DOHH2 (cell line): Measurements from ENCODE around the gene C19orf81.

ENCODE experiments used
- CTCF ChIP-seq: fragments of 200-600 bp; sonication (generic); IDR thresholded peaks from one replicate; pipeline ENCODE4 v1.5.1; 2014; ENCODE audit warnings: antibody characterized with exemption, mild to moderate bottlenecking, low read depth, low read length; ENCODE audit not compliant: poor library complexity, severe bottlenecking
- EZH2phosphoT487 ChIP-seq: fragments of 200-600 bp; sonication (generic); IDR thresholded peaks from 2 replicates; pipeline ENCODE4 v1.6.1; 2017; ENCODE audit warnings: borderline replicate concordance, mild to moderate bottlenecking, antibody characterized with exemption, low read length, moderate library complexity, mixed read lengths

- TF ChIP-seq CTCF (no peak), EZH2phosphoT487 (no peak)
Measured at GRCh38 chr19:50662651-50663481, 13.6 kb downstream of the C19orf81 start.
